LNCAP (cell line): ENCODE results near the gene UBE2M.

ENCODE experiments used
- TF ChIP-seq, protein P1 (sequence below): fragments of 450-650 bp; IDR thresholded peaks from 2 replicates; pipeline ENCODE4 v1.5.1; 2017; ENCODE audit warnings: mild to moderate bottlenecking

The UBE2M gene

DNA sequence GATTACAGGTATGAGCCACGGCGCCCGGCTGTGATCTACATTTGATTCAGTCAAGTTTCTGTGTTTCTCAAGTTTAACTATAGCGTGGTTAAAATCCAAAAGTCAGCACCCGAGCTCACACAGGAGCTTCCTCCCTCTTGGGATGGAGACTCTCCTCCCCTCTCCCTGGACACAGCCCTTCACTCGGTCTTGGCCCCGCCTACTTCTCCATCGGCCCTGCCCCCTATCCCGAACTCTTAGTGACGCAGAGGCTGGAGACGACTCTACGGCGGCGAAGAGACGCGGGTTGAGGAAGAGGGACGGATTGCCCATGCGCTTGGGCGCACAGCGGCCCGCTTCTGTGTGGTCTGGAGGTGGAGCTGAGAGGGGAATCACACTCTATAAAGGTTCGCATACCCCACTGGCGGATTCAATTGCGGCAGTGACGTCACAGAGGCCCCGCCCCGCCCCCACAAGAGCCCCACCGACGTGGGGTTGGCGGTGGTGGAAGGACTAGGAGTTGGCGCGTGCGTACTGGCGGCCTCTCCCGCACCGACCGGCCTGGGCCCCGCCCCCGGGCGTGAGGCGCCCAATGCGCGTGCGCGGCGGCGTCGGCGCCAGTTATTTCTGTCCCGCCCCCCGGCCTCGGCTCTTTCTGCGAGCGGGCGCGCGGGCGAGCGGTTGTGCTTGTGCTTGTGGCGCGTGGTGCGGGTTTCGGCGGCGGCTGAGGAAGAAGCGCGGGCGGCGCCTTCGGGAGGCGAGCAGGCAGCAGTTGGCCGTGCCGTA is 14.4 kb downstream of the UBE2M start, which contains the start of gene TRIM28:
Gene TRIM28, plus strand, starts transcription at position 239 of the 765 bp plus-strand sequence. CDS start 694 bp downstream, outside the sequence.
- TF ChIP-seq, protein P1, sequence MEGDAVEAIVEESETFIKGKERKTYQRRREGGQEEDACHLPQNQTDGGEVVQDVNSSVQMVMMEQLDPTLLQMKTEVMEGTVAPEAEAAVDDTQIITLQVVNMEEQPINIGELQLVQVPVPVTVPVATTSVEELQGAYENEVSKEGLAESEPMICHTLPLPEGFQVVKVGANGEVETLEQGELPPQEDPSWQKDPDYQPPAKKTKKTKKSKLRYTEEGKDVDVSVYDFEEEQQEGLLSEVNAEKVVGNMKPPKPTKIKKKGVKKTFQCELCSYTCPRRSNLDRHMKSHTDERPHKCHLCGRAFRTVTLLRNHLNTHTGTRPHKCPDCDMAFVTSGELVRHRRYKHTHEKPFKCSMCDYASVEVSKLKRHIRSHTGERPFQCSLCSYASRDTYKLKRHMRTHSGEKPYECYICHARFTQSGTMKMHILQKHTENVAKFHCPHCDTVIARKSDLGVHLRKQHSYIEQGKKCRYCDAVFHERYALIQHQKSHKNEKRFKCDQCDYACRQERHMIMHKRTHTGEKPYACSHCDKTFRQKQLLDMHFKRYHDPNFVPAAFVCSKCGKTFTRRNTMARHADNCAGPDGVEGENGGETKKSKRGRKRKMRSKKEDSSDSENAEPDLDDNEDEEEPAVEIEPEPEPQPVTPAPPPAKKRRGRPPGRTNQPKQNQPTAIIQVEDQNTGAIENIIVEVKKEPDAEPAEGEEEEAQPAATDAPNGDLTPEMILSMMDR, result no peak

GRCh38 chr19:58538257-58539168 is 19.9 kb downstream of the UBE2M start:
- TF ChIP-seq, protein P1, result no peak

DNA sequence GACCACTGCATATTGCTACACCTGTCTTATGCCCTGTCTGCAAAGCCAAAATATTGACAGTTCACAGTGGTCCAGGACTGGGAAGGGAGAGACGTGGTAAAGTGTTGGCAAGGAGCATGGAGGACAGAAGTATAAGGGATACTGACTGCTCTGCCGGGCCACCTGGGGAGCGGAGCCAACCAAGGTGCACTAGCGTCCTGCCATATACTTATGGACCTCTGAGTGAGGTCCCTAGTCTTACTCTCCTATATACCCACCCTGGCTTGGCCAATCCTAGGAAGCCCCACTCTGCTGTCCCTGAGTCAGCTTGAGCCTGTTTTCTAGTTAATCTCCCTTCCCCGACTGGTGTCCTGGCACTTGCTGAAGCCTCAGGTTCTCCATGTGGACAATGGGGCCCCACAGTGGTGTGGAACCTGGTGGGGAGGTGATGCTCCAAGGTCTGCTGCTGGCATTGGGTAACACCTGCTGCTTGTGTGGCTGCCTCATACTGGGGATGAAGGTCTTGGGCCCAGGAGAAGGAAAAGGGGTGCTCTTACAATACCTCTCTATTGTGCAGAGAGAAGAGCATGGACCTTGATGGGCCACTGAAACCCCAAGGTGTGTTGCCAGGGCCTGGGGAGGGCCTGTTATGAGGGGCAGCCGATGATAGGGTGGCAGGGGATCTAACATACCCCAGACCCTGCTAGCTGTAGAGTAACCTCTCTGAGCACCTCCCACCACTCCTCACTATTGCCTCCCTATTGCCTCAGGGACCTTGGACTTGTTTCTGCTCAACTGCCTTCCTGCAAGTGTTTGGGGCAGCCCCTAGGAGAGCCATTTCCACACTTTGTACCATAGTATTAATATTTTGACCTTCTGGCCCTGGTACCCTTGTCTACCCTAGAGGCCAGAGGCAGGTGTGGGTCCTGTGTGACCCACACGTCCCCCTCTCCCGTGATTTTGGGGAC is 21.3 kb downstream of the UBE2M start:
- TF ChIP-seq, protein P1, result no peak

DNA sequence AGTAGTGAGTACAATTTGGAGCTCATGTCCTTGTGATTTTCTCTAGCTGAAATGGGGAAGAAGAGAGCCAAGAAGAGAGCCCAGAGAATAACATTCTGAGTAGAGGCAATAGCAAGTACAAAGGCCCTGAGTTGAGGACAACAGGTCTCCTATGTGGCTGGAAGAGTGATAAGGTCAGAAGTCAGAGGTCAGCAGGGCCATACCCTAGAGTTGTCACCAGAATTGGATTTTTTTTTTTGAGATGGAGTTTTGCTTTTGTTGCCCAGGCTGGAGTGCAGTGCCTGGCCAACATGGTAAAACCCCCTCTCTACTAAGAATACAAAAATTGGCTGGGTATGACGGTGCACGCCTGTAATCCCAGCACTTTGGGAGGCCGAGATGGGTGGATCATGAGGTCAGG is 22.6 kb downstream of the UBE2M start:
- TF ChIP-seq, protein P1, result no peak

GRCh38 chr19:58531034-58531840 is 27.2 kb downstream of the UBE2M start:
- TF ChIP-seq, protein P1, result no peak

DNA sequence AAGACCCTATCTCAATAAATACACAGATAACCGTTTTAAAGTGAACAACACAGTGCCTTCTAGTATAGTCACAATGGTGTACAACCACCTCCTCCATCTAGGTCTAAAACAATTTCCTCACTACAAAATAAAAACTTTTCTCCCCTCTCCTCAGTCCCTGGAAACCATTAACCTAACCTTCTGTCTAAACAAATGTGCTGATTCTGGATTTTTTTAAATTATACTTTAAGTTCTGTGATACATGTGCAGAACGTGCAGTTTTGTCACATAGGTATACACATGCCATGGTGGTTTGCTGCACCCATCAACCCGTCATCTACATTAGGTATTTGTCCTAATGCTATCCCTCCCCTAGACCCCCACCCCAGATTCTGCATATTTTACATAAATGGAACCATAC is 29.0 kb downstream of the UBE2M start:
- TF ChIP-seq, protein P1, result no peak
